Vagina (tissue), 2 donors: ENCODE measurements around the gene MS4A15.

Experiments
- POLR2A ChIP-seq, 2 donors: fragments of 450-650 bp; IDR thresholded peaks; one replicate each; pipeline ENCODE4 v1.6.1; 2017; ENCODE audit warnings: antibody characterized with exemption in 2 of 2, mild to moderate bottlenecking in 2 of 2, moderate library complexity in 2 of 2
- TF ChIP-seq, protein P1 (sequence below), 3 experiments: fragments of 450-650 bp in 2 of 3; fragments of 200-600 bp in 1 of 3; sonication (generic) in 1 of 3; IDR thresholded peaks; one replicate each; pipeline ENCODE4 v1.5.1; 2017 to 2019; ENCODE audit warnings: antibody characterized with exemption in 3 of 3, mild to moderate bottlenecking in 2 of 3, moderate library complexity in 2 of 3

DNA sequence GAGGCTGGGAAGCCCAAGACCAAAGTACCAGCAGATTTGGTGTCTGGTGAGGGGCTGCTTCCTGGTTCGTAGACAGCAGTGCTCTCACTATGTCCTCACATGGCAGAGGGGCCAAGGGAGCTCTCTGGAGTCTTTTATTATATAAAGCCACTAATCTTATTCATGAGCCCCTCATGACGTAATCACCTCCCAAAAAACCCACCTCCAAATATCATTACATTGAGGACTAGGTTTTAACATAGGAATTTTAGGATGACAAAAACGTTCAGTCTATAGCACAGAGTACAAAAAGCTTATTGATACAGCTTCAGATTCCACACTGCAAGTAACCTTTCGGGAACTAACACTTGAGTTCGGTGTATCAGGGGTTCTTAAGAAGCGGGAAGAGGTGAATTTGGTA, 36.2 kb upstream of the MS4A15 start:
- TF ChIP-seq, protein P1, sequence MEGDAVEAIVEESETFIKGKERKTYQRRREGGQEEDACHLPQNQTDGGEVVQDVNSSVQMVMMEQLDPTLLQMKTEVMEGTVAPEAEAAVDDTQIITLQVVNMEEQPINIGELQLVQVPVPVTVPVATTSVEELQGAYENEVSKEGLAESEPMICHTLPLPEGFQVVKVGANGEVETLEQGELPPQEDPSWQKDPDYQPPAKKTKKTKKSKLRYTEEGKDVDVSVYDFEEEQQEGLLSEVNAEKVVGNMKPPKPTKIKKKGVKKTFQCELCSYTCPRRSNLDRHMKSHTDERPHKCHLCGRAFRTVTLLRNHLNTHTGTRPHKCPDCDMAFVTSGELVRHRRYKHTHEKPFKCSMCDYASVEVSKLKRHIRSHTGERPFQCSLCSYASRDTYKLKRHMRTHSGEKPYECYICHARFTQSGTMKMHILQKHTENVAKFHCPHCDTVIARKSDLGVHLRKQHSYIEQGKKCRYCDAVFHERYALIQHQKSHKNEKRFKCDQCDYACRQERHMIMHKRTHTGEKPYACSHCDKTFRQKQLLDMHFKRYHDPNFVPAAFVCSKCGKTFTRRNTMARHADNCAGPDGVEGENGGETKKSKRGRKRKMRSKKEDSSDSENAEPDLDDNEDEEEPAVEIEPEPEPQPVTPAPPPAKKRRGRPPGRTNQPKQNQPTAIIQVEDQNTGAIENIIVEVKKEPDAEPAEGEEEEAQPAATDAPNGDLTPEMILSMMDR (IDR thresholded peaks at IDR 0.05), result no peak
- no peak for TF ChIP-seq POLR2A (IDR thresholded peaks at IDR 0.05)
